Measurements from ENCODE around the gene ZNF536.

ZNF536 gene

DNA sequence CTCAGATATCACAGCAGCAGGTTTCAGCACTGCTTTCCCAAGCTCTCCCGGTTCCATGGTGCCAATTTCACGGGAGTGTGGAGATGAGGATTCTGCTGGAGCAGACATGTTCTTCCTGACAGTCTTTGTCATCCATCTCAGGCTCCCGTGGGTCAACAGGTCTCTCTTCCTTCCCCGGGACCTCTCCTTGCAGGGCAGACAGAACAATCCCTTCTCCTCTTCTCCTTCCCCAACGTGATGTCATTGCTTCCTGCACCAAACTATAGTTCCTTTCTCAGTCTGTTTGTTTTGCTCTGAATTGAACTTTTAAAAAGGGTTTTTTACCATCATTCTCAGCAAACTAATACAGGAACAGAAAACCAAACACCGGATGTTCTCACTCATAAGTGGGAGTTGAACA is 107.9 kb downstream of the ZNF536 start:
- TF ChIP-seq, protein P1, sequence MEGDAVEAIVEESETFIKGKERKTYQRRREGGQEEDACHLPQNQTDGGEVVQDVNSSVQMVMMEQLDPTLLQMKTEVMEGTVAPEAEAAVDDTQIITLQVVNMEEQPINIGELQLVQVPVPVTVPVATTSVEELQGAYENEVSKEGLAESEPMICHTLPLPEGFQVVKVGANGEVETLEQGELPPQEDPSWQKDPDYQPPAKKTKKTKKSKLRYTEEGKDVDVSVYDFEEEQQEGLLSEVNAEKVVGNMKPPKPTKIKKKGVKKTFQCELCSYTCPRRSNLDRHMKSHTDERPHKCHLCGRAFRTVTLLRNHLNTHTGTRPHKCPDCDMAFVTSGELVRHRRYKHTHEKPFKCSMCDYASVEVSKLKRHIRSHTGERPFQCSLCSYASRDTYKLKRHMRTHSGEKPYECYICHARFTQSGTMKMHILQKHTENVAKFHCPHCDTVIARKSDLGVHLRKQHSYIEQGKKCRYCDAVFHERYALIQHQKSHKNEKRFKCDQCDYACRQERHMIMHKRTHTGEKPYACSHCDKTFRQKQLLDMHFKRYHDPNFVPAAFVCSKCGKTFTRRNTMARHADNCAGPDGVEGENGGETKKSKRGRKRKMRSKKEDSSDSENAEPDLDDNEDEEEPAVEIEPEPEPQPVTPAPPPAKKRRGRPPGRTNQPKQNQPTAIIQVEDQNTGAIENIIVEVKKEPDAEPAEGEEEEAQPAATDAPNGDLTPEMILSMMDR (IDR thresholded peaks at IDR 0.05; ENCODE audit: insufficient read depth, low read length), result no peak
- no peak for TF ChIP-seq SPI1 (IDR thresholded peaks at IDR 0.05; ENCODE audit: borderline replicate concordance, low read depth)
- TF ChIP-seq GABPA (IDR thresholded peaks at IDR 0.05; ENCODE audit: low read depth), result no peak
- TF ChIP-seq, protein P2, sequence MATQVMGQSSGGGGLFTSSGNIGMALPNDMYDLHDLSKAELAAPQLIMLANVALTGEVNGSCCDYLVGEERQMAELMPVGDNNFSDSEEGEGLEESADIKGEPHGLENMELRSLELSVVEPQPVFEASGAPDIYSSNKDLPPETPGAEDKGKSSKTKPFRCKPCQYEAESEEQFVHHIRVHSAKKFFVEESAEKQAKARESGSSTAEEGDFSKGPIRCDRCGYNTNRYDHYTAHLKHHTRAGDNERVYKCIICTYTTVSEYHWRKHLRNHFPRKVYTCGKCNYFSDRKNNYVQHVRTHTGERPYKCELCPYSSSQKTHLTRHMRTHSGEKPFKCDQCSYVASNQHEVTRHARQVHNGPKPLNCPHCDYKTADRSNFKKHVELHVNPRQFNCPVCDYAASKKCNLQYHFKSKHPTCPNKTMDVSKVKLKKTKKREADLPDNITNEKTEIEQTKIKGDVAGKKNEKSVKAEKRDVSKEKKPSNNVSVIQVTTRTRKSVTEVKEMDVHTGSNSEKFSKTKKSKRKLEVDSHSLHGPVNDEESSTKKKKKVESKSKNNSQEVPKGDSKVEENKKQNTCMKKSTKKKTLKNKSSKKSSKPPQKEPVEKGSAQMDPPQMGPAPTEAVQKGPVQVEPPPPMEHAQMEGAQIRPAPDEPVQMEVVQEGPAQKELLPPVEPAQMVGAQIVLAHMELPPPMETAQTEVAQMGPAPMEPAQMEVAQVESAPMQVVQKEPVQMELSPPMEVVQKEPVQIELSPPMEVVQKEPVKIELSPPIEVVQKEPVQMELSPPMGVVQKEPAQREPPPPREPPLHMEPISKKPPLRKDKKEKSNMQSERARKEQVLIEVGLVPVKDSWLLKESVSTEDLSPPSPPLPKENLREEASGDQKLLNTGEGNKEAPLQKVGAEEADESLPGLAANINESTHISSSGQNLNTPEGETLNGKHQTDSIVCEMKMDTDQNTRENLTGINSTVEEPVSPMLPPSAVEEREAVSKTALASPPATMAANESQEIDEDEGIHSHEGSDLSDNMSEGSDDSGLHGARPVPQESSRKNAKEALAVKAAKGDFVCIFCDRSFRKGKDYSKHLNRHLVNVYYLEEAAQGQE (IDR thresholded peaks at IDR 0.05; ENCODE audit: insufficient replicate concordance, low read depth), result no peak
- no peak for TF ChIP-seq POLR2AphosphoS5 (IDR thresholded peaks at IDR 0.05; ENCODE audit: low read depth)
- DNase-seq (ENCODE audit: low read depth in 1 of 2, low spot score in 1 of 2), result no peak
- H3K4me3 ChIP-seq (replicated peaks; ENCODE audit: insufficient read depth, low read length), result no peak overlapping the region
- H3K27ac ChIP-seq (replicated peaks), result no peak overlapping the region
- no peaks in the 10 kb centered on the region for H3K27me3 ChIP-seq (ENCODE audit: insufficient read depth, poor library complexity, severe bottlenecking)

DNA sequence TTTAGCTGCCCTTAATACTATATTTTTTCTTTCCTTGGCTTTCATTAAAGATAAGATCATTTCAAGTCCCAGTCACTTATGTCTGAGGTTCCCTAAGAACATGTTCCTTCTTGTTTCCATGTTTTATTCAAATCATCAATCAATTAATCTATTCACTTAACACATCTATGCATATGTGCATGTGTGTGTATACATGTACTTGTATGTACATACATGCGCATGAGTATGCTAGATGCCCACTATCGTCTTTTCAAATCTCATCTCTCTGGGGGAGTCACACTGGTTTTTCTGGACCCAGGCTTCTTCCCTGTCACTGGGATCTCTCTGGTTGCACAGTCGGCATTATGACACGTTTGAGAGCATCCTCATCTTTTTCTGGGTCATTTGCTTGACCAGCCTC is 108.9 kb downstream of the ZNF536 start:
- no peak for DNase-seq (ENCODE audit: low read depth in 1 of 2, low spot score in 1 of 2)
- Histone ChIP-seq H3K27ac (replicated peaks) (no peak overlapping the region), H3K27me3 (ENCODE audit: insufficient read depth, poor library complexity, severe bottlenecking) (no peaks in the 10 kb centered on the region), H3K4me3 (replicated peaks; ENCODE audit: insufficient read depth, low read length) (no peak overlapping the region)
- TF ChIP-seq, protein P2 (IDR thresholded peaks at IDR 0.05; ENCODE audit: insufficient replicate concordance, low read depth), result no peak
- no peak for TF ChIP-seq GABPA (IDR thresholded peaks at IDR 0.05; ENCODE audit: low read depth)
- TF ChIP-seq SPI1 (IDR thresholded peaks at IDR 0.05; ENCODE audit: borderline replicate concordance, low read depth), result no peak
- TF ChIP-seq, protein P1 (IDR thresholded peaks at IDR 0.05; ENCODE audit: insufficient read depth, low read length), result no peak
- no peak for TF ChIP-seq POLR2AphosphoS5 (IDR thresholded peaks at IDR 0.05; ENCODE audit: low read depth)

DNA sequence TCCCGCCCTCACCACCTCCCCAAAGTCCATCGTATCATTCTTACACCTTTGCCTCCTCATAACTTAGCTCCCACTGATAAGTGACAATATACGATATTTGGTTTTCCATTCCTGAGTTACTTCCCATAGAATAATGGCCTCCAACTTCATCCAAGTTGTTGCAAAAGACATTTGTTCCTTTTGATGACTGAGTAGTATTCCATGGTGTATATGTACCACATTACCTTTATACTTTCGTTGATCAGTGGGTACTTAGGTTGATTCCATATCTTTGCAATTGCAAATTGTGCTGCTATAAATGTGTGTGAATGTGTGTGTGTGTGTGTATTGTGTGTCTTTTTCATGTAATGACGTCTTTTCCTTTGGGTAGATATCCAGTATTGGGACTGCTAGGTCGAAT is 109.6 kb downstream of the ZNF536 start:
- Histone ChIP-seq H3K27me3 (ENCODE audit: insufficient read depth, poor library complexity, severe bottlenecking) (no peaks in the 10 kb centered on the region), H3K4me3 (replicated peaks; ENCODE audit: insufficient read depth, low read length) (no peak overlapping the region), H3K27ac (replicated peaks) (no peak overlapping the region)
- TF ChIP-seq GABPA (IDR thresholded peaks at IDR 0.05; ENCODE audit: low read depth), result no peak
- TF ChIP-seq, protein P1 (IDR thresholded peaks at IDR 0.05; ENCODE audit: insufficient read depth, low read length), result no peak
- TF ChIP-seq SPI1 (IDR thresholded peaks at IDR 0.05; ENCODE audit: borderline replicate concordance, low read depth), result no peak
- no peak for TF ChIP-seq POLR2AphosphoS5 (IDR thresholded peaks at IDR 0.05; ENCODE audit: low read depth)
- TF ChIP-seq, protein P2 (IDR thresholded peaks at IDR 0.05; ENCODE audit: insufficient replicate concordance, low read depth), result no peak
- DNase-seq (ENCODE audit: low read depth in 1 of 2, low spot score in 1 of 2), result no peak

Data from HL-60 (cell line).